ENCODE data around the gene ENTPD1. TPM values are rescaled to one million over a fixed set of nuclear protein-coding genes. Genes with fewer than 3 reads are reported as not detected.

The ENTPD1 gene
- total and polyA plus RNA-seq, 2 experiments from 2014 or later: 1.5 to 8.9 TPM

DNA sequence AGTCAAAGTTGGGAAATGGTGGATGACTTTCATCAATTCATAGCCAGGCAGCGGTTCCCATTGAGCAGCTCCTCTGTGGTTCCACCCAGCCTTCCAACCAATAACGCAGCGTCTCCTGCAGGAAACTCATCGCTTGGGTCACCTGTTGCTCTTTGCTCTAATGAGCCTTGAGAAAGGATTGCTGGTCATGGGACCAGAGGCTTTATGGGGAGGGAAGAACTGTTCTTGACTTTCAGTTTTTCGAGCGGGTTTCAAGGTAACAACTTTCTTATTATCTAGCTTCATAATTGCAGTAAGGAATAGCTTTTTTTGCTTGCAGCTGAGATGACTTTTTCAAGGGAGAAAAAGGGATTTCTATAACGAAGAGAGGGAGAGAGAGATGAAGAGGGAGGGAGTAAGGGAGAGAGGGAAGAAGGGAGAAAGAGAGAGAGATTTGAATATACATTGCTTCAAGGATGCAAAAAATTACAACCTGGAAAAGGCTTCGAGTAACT, 405 bp upstream of the ENTPD1 start:
- Histone ChIP-seq H3K4me1 (ENCODE audit: insufficient read depth) (no peaks in the 10 kb centered on the region), H3K9me2 (replicated peaks; ENCODE audit: insufficient read depth) (no peaks in the 10 kb centered on the region), H3K79me2 (no peaks in the 10 kb centered on the region), H2AFZ (peak overlapping the region; percentile 62), H3K27me3 (peaks cover 10% of the 10 kb centered on the region), H3K36me3 (replicated peaks; ENCODE audit: insufficient read depth, low read depth) (no peaks in the 10 kb centered on the region), H3K27ac (no peak overlapping the region), H4K20me1 (ENCODE audit: insufficient read depth, poor library complexity, severe bottlenecking) (no peaks in the 10 kb centered on the region), H3K4me2 (peak overlapping the region; percentile 74), H3K4me3 (peak overlapping the region; percentile 9), H3K9me3 (ENCODE audit: low read depth) (no peaks in the 10 kb centered on the region)
- peak; percentile 65 for DNase-seq (ENCODE audit: low spot score)
- 37% methylated on average over 8 of the region's 8 CpGs for WGBS (ENCODE audit: low lambda C conversion rate, missing lambda C conversion rate)
- no peak for TF ChIP-seq EZH2 (IDR thresholded peaks at IDR 0.05; ENCODE audit: borderline replicate concordance)

DNA sequence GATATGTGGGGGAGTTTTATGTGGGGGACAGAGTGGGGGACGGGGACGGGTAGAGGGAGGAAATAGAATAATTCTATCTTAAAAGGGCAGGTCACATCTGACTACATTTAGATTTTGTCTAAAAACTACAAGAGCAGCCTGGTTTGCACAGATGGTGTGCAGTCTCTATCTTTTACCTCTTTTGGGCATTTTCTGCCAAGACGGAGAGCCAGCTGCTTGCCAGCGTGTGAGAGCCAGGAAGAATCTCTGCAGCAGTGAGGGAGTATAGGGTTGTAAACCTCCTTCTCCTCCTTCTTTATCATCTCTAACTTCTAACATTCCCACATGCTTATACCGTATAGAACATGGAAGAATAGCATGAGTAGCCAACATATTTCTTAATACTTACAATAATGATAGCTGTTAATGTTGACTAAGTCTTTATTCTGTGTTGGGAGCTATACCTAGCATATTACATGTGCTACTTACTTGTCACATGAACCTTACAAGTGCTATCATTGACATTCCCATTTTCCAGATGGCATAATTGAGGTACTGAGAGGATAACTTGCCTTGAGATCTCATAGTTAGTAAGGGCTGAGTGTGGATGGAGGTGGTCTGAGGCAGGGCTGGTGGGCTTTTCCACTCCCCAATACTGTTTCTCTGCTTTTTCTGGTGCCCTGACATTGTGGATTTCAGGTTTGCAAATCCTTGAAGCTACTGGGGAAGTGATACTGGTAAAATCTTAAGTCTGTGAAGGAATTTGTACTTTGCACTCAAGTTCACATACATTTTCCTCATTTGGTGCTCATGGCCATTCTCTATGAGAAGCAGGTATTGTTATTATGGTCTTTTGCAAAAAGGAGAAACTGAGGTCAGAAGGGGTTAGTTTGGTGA, 1.1 kb downstream of the ENTPD1 start:
- TF ChIP-seq EZH2 (IDR thresholded peaks at IDR 0.05; ENCODE audit: borderline replicate concordance) (no peak), EZH2phosphoT487 (IDR thresholded peaks at IDR 0.05; ENCODE audit: low read depth, severe bottlenecking, unreplicated experiment) (no peak)
- TF ChIP-seq, protein P1, sequence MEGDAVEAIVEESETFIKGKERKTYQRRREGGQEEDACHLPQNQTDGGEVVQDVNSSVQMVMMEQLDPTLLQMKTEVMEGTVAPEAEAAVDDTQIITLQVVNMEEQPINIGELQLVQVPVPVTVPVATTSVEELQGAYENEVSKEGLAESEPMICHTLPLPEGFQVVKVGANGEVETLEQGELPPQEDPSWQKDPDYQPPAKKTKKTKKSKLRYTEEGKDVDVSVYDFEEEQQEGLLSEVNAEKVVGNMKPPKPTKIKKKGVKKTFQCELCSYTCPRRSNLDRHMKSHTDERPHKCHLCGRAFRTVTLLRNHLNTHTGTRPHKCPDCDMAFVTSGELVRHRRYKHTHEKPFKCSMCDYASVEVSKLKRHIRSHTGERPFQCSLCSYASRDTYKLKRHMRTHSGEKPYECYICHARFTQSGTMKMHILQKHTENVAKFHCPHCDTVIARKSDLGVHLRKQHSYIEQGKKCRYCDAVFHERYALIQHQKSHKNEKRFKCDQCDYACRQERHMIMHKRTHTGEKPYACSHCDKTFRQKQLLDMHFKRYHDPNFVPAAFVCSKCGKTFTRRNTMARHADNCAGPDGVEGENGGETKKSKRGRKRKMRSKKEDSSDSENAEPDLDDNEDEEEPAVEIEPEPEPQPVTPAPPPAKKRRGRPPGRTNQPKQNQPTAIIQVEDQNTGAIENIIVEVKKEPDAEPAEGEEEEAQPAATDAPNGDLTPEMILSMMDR (IDR thresholded peaks at IDR 0.05; ENCODE audit: poor library complexity): no peak
- no peaks in the 10 kb centered on the region for H4K20me1 ChIP-seq (ENCODE audit: insufficient read depth, poor library complexity, severe bottlenecking)
- no peaks in the 10 kb centered on the region for H3K79me2 ChIP-seq
- H3K4me2 ChIP-seq: peak overlapping the region; percentile 74
- H3K36me3 ChIP-seq (replicated peaks; ENCODE audit: insufficient read depth, low read depth): no peaks in the 10 kb centered on the region
- H3K9me2 ChIP-seq (replicated peaks; ENCODE audit: insufficient read depth): no peaks in the 10 kb centered on the region
- no peak for DNase-seq (ENCODE audit: low spot score)
- no peak overlapping the region for H3K4me3 ChIP-seq
- H3K4me1 ChIP-seq (ENCODE audit: insufficient read depth): no peaks in the 10 kb centered on the region
- H3K27me3 ChIP-seq: peaks cover 10% of the 10 kb centered on the region
- 52% methylated on average over 5 of the region's 5 CpGs for WGBS (ENCODE audit: low lambda C conversion rate, missing lambda C conversion rate)
- H3K27ac ChIP-seq: no peak overlapping the region
- H2AFZ ChIP-seq: no peak overlapping the region
- no peaks in the 10 kb centered on the region for H3K9me3 ChIP-seq (ENCODE audit: low read depth)

DNA sequence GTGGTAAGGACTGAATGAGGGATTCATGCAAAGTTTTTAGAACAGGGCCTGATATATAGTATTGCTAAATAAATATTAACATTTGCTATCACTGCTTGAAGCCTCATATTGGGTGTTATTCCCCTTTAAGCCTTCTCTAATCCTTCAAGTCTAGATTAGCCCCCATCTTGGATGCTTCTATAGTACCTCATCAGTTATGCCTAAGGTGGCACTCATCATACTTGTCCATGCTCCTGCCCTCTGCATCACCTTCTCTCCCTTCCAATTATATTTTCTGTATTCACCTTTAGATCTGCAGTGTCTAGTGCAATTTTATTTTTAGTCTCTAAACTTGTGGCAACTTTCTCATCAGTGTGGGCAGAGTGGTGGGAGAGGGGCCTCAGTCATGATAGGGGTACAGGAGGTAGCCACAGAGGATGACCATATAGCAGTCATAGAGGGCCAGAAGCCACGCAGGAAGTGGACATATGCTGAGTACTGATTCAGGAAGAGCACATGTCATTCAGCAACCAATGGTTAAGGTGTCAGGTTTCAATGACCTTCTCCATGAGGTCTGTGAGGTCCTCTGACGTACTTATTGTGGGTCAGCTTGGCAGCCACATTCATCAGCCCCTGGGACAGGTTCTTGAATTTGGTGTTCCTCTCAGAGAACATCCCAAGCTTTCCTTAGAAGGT, 2.5 kb downstream of the ENTPD1 start:
- Histone ChIP-seq H2AFZ (no peak overlapping the region), H3K27me3 (peaks cover 10% of the 10 kb centered on the region), H3K36me3 (replicated peaks; ENCODE audit: insufficient read depth, low read depth) (no peaks in the 10 kb centered on the region), H3K4me2 (no peak overlapping the region), H4K20me1 (ENCODE audit: insufficient read depth, poor library complexity, severe bottlenecking) (no peaks in the 10 kb centered on the region), H3K9me3 (ENCODE audit: low read depth) (no peaks in the 10 kb centered on the region), H3K4me3 (no peak overlapping the region), H3K27ac (no peak overlapping the region), H3K79me2 (no peaks in the 10 kb centered on the region), H3K9me2 (replicated peaks; ENCODE audit: insufficient read depth) (no peaks in the 10 kb centered on the region), H3K4me1 (ENCODE audit: insufficient read depth) (no peaks in the 10 kb centered on the region)
- WGBS (ENCODE audit: low lambda C conversion rate, missing lambda C conversion rate): 85% methylated on average over 2 of the region's 2 CpGs
- no peak for DNase-seq (ENCODE audit: low spot score)
- TF ChIP-seq EZH2phosphoT487 (IDR thresholded peaks at IDR 0.05; ENCODE audit: low read depth, severe bottlenecking, unreplicated experiment): no peak
- TF ChIP-seq, protein P1 (IDR thresholded peaks at IDR 0.05; ENCODE audit: poor library complexity): no peak
- TF ChIP-seq EZH2 (IDR thresholded peaks at IDR 0.05; ENCODE audit: borderline replicate concordance): no peak

Data from hepatocyte (in vitro differentiated cells).